HG02623 (cell line): ENCODE data around the gene ZSCAN21.

Experiments used
- ATAC-seq: cut with Tn5 transposase; IDR thresholded peaks from one replicate; pipeline ENCODE4 v1.9.1; 2021; ENCODE audit warnings: moderate library complexity; ENCODE audit not compliant: unreplicated experiment

The ZSCAN21 gene

DNA sequence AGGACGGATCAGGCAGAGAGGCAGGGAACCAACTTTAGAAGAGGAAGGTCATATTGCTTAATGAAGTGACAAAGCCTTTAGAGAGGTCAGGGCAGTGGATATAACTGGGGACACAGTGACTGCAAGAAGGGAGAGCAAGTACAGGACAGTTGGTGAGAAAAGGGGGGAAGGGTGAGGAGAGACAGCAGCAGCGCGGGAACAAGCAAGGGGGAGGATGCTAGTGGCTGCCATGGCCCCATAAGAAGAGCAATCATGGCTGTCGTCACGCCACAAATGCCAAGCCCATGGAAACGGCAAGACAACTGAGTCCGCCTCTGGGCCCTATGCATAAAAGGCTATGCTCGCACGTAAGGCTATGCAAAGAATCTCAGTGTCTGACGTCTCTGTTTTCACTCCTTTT is 22.9 kb downstream of the ZSCAN21 start:
- no peak for ATAC-seq

DNA sequence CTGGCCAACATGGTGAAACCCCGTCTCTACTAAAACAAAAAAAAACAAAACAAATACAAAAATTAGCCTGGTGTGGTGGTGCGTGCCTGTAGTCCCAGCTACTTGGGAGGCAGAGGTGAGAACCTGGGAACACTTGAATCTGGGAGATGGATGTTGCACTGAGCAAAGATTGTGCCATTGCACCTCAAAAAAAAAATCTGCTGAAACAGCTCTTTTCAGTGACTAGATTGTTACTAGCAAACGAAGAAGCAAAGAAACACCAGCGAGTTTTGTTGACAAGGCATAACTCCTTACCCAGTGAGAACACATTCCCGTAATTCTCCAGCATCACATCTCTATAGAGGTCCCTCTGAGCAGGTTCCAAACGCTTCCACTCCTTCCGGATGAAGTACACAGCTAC is 25.3 kb downstream of the ZSCAN21 start:
- ATAC-seq, result no peak

DNA sequence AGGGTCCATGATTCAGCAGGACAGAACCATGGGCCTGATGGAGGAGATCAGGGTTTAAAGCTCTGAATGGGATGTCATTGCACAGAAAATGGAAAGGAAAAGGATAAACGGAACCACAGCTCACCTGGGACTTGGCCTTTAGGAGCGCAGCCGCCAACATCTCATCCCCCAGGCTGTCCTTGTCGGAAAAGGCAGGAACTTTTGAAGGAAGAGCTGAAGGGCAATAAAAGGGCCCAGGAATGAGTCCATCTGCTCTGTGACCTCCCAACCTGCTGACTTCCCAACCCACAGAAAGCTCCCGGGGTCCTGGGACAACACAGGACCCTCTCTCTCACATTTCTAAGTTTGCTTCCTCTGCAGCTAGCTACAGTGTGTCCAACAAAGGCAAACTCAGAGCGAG is 25.8 kb downstream of the ZSCAN21 start:
- no peak for ATAC-seq

DNA sequence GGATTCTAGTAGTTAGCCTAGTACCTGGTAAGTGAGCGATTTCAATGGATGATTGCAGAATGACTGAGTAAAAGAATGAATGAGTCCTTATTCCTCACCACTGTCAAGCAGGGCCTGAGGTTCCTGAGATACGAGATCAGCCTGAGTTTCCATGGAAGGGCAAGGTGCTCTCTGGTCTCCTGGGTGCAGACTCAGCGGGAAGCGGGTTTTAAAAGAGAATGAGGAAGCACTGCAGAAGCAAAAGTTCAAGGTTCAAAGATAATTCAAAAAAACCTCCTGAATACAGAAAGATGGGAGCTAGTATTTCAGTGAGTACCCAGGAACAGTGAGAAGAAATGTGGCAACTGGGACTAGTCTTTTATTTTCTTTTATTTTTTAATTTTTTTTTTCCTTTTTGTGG is 27.6 kb downstream of the ZSCAN21 start:
- ATAC-seq, result no peak

DNA sequence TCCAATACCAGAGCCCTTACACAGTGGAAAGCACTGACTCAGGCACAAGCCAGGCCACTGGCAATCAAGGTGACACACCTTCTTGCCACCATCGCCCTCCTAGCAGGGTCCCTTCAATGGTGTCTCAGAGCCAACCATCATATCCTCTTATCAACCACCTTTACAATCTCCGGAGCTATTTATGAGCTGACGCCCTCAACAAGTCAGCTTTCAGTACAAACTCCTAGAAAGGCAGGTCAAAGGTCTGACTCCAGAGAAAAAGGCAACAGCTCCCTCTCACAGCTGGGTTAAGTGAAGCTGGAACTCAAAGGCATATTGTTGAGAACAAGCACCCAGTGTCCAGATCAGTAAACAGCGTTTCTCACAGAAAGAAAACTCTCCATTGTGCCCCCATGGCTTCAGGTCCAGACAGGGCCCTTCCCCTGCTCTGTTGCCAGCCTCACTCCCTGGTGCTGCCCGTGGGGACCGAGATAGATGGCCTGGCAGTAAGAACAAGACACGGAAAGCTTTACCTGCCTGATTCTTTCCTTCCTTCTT is 29.5 kb downstream of the ZSCAN21 start:
- no peak for ATAC-seq

DNA sequence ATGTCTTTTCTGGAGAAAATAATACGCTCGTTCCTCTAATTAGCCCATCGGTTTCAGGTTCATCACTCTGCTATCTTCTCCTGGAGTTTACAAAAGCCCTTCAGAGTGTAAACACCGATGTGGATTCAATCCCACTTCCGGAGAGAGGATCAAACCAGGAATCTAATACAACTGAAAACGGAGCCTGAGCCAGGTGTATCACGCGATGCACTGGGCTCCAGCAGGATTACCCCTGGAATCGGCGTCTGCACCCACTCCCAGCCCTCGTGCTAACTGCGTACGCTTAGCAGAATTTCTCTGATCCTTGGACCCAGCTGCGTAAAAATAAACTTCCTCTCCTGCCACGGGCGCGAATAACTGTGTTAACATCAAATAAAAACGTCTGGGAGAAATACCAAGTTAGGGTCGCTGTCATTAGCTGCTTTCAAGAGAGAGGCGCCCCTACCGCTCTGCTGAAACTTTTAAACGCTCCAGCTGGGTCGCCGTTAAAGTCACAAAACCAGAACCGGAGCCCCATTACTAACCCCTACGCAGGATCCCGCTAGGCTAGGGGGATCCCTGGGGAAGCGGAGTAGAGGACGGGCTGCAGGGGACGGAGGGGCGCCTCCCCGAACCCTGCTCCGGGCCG is 31.4 kb downstream of the ZSCAN21 start:
- ATAC-seq, result no peak

DNA sequence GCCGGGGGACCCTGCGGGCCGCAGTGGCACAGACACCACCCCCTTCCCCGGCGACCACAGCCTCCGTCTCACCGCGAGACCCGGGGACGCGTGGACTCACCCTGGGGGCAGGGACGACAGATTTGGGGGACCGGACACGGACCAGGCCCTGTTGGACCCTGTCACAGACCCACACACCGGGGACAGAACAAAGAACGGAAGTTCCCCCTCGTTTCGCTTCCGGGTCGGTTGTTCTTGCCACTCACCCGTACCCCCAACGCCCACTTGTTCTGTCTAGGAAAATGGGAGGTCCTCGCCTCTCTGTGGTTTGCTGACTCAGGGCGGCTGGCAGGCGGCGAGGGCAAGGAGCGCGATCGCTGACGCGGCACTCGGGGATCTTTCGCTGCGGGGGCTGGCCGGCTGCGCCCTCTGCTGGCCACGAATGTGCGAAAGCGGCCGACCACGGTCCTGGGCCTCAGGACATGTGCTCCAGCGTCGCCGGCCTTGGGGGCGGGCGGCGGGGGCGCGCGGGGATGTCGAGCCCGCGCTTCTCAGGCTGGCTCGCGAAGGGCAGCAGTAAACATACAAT is 32.0 kb downstream of the ZSCAN21 start, which contains the start of gene ZNF3:
Gene ZNF3 (minus strand): TSS at position 189 of the 568 bp plus-strand sequence. CDS start 4,366 bp downstream, outside the sequence.
- ATAC-seq, result peak; percentile 77

DNA sequence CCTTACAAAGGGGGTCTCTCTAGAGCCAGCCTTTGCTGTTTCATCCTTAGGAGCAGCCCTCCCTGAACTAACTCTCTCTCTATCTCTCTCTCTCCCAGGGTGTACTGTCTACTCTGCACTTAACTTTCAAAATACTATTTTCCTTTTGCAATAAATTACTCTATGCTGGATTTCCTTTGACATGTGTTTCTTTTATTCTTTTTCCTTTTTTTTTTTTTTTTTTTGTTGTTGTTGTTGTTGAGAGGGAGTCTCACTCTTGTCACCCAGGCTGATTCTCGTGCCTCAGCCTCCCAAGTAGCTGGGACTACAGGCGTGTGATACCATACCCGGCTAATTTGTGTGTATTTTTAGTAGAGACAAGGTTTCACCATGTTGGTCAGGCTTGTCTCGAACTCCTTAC is 33.4 kb downstream of the ZSCAN21 start:
- ATAC-seq, result no peak

DNA sequence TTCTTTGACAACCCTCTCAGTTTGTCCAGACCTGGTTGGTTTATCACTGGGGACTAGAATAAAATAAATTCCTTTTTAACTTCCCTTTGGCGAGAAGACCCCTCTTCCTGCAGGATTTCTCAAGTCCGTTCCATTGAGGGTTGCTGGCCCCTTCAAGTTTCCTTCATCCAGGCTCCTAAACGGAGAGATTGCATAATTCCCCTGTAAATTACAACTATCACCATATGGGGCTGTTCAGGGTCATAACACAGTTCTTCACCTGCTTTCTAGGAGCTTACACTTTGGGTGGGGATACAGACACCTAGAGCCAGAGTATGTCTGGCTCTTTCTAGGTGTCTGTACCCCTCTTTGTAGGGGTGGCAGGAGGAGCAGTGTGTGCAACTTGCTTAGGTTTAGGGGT is 35.9 kb downstream of the ZSCAN21 start:
- ATAC-seq, result no peak

DNA sequence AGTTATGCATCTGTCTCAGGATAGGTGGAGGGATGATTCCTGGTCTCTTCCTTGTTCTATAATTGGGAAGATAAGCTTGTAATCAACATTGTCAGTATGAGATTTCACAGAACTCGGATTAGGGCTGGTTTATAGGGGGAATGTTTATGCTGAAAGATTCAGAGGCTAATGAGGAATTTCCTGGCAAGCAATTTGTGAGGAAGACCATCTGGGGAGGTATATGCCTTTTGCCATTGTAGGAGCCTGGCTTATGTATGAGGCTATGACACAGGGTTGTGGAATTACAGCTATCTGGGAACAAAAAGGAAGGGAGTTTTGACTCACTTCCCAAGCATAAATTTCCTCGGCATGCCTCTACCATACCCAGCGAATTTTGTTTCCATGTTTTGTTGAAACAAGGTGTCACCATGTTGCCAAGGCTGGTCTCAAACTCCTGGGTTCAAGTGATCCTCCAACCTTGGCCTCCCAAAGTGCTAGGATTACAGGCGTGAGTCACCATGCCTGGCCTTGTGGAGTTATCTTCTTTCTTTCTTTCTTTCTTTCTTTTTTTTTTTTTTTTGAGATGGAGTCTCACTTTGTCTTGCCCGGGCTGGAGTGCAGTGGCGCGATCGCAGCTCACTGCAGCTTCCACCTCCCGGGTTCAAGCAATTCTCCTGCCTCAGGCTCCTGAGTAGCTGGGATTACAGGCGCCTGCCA is 37.6 kb downstream of the ZSCAN21 start:
- ATAC-seq, result no peak

DNA sequence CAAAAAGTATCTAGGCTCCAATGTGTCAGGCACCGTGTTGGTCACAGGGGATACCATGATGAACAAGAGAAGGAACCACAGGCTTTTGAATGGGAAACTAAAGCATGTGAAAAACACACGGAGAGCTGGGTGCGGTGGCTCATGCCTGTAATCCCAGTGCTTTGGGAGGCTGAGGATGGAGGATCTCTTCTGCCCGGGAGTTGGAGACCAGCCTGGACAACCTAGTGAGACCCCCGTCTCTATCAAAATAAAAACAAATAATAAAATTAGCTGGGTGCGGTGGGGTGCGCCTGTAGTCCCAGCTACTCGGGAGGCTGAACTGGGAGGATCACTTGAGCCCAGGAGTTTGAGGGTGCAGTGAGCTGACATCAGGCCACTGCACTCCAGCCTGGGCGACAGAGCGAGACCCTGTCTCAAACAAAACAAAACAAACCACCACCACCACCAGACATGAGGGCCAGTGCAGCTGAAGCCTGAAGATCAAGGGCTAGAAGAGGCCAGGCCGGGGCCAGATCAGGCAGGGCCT is 38.6 kb downstream of the ZSCAN21 start:
- no peak for ATAC-seq

DNA sequence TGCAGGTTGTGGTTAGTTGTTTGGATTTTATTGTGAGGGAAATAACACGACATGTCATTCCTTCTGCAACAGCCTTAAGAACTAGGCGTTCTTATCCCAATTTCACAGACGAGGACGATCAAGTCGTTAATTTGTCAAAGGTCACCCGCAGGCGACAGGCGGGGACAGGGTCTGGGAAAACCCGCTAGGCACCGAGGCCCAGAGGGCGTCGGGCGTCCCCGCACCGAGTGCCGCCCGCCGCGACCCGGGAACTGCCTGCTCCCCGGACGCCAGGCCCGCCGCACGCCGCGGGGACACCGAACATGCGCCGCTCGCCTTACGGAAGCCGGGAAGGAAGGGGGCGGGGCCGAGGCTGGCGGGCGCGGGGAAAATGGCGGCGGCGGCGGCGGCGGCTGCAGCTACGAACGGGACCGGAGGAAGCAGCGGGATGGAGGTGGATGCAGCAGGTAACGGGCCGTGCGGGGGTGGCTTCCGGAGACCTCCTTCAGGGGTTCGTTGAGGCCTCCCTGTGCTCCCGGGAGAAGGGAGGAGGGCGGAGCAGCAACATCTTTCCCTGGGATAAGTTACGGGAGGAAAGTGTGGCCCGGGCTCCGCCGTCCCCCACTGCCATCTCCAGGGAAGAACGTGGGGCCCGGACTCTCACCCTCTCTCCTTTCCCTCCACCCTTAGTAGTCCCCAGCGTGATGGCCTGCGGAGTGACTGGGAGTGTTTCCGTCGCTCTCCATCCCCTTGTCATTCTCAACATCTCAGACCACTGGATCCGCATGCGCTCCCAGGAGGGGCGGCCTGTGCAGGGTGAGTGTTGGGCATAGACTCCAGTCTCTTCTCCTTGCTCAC is 39.3 kb downstream of the ZSCAN21 start, which contains the start of gene COPS6:
Gene COPS6 (plus strand): TSS at position 349 of the 837 bp plus-strand sequence. CDS start 22 bp downstream, at position 371.
- no peak for ATAC-seq

DNA sequence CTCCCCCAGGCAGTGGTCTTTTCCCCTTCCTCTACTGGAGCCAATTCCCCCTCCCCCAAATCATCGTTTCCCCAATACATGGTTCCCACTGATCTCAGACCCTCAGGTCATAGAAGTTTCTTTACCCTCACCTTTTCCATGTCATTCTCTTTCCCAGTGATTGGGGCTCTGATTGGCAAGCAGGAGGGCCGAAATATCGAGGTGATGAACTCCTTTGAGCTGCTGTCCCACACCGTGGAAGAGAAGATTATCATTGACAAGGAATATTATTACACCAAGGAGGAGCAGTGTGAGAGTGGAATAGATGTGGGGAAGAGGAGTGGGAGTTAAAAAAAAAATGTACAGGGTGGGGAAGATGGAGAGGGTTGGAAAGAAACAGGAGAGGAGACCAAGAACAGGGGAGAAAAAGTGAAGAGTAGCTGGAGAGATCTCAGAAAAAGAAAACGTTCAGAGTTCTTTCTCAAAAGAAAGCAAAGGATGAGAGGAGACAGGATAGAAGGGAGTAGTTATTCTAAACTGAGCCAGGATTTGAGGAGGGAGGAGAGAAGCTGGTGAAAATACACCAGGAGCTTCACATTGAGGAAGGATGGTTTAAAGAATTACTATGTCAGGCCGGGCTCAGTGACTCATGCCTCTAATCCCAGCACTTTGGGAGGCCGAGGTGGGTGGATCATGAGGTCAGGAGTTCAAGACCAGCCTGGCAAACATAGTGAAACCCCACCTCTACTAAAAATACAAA is 40.1 kb downstream of the ZSCAN21 start:
- no peak for ATAC-seq

DNA sequence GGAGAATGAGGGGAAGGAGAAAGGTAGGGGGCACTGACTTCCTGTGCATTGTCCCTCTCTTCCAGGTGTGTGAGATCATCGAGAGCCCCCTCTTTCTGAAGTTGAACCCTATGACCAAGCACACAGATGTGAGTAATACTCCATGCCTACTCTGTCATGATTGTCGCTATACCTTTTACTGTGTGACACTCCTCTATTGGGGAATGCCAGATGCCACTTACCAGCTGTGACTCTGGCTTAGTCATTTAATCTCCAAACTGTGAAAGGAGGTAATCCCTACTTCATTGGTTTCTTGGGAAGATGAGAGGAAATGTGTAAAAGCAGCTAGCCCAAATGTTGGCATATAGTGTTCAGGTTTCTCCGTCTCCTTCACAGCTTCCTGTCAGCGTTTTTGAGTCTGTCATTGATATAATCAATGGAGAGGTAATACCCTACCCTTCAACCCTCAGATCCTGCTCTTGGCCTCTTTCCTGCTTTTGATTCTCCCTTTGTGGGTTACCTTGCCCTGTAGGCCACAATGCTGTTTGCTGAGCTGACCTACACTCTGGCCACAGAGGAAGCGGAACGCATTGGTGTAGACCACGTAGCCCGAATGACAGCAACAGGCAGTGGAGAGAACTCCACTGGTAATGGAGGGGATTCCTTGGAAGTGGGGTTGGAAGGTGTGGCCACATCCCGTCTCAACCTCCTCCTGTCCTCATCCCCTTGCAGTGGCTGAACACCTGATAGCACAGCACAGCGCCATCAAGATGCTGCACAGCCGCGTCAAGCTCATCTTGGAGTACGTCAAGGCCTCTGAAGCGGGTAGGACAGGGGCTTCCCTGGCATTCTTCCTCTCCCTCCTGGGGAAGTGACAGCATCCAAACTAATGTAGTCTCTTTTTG is 41.2 kb downstream of the ZSCAN21 start:
- no peak for ATAC-seq

DNA sequence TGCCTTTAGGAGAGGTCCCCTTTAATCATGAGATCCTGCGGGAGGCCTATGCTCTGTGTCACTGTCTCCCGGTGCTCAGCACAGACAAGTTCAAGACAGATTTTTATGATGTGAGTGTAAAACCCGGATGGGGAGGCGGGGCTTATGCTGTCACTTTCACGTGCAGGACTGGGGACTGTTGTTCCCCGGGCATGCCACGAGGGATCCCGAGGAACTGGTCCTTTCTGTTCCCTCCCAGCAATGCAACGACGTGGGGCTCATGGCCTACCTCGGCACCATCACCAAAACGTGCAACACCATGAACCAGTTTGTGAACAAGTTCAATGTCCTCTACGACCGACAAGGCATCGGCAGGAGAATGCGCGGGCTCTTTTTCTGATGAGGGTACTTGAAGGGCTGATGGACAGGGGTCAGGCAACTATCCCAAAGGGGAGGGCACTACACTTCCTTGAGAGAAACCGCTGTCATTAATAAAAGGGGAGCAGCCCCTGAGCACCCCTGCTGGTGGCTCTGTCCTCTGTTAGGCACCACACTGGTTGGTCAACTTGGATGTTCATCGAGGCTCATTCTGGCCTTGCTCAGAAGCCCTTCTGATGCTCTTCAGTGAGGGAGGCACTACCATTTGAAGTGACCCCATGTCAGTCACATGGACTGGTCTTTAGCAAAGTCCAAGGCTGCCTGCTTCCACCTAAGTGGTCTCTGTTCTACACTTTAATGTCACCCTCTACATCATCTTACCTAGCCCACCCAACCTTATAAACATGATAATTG is 42.0 kb downstream of the ZSCAN21 start:
- ATAC-seq, result no peak

DNA sequence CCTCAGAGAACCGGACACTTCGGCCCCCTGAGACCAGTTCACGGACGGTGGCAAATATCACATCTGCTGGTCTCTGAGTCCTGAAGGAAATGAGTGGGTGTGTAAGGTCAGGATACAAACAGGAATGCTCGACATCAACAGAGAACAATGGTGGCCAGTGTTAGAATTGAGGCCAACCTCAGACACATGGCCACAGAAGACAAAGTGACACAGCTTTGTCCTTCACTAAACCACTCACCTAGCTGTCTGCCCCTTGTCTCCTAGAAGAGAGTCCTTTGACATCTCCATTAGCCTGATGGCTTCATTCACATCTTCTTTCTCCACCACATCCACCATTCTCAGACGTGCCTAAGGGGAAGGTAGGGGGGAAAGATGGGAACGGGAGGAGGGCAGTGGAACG is 43.5 kb downstream of the ZSCAN21 start:
- ATAC-seq, result no peak

DNA sequence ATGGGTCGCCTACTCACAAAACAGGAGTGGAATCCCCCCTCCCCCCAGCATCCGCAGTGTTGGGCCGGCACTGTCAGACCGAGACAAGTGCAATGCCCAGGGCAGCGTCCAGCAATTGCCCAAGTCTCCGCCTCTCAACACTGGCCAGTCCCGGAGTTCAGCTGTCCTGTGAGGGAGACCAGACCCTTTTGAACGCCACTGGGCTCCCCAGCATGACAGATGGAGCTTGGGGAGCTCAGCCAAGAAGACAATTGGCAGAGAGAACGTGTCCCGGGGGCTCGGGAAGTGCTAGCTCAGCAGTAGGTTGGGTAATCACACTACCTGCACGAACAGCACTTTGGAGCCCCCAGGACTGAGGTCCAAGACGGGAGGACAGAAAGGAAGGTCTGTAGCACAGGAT is 43.9 kb downstream of the ZSCAN21 start:
- ATAC-seq, result no peak

DNA sequence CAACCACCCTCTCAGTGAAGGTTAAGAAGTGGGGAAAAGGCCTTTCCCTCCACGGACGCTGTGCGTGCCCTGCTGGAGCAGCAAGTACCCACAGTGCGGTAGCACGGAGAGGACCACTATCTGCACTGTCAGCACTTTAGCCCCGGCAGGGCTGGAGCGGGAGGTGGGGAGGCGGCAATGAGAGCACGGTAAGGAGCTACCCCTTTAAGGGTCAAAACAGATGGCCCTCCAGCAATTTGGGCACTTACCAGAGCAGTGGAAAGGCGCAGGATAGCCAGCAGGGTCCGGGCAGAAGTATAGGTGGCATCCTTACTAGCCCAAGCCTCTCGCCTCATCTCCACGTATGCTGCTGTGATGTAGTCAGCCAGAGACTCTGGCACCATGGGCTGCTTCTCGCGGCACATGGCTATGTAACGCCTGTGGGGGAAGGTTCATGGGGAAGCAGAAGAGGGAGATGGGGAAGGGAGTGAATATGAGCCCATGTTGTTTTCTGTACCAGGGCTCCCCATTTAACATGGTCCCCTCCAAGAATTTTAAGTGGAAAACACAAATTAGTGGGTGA is 44.4 kb downstream of the ZSCAN21 start:
- no peak for ATAC-seq
